Mesenchymal stem cell (in vitro differentiated cells and primary cell): ENCODE measurements around the gene PTGDR2.

Source experiments
- DNase-seq: peaks from one replicate; pipeline ENCODE4 v3.0.0-alpha.2; 2013
- H2AFZ ChIP-seq: one replicate; pipeline ENCODE4 v1.6.1; 2013; ENCODE audit warnings: low read depth, mild to moderate bottlenecking, control low read depth, inconsistent platforms, low read length, moderate library complexity
- H2AK5ac ChIP-seq: 2 replicates; pipeline ENCODE4 v1.6.1; 2013; ENCODE audit warnings: low read length, moderate library complexity, mild to moderate bottlenecking, inconsistent platforms; ENCODE audit not compliant: severe bottlenecking
- H2BK120ac ChIP-seq: one replicate; pipeline ENCODE4 v1.6.1; 2013; ENCODE audit warnings: low read depth, mild to moderate bottlenecking, inconsistent platforms, low read length, moderate library complexity
- H2BK12ac ChIP-seq, 2 experiments: one replicate each; pipeline ENCODE4 v1.6.1; 2013; ENCODE audit warnings: inconsistent platforms in 2 of 2, low read length in 2 of 2, mild to moderate bottlenecking in 2 of 2, moderate library complexity in 2 of 2, control low read depth in 1 of 2
- H2BK15ac ChIP-seq: one replicate; pipeline ENCODE4 v1.6.1; 2013; ENCODE audit warnings: mild to moderate bottlenecking, low read depth, inconsistent platforms; ENCODE audit not compliant: poor library complexity, severe bottlenecking
- H2BK5ac ChIP-seq: 2 replicates; pipeline ENCODE4 v1.6.1; 2013; ENCODE audit warnings: low read depth, mild to moderate bottlenecking, low read length, control low read depth, inconsistent platforms; ENCODE audit not compliant: poor library complexity, severe bottlenecking
- H3K14ac ChIP-seq, 2 experiments: one replicate each; pipeline ENCODE4 v1.6.1; 2013; ENCODE audit warnings: inconsistent platforms in 2 of 2, low read length in 2 of 2, control low read depth in 1 of 2, mild to moderate bottlenecking in 1 of 2, moderate library complexity in 1 of 2
- H3K18ac ChIP-seq, 2 experiments: one replicate each; pipeline ENCODE4 v1.6.1; 2013; ENCODE audit warnings: inconsistent platforms in 2 of 2, low read length in 2 of 2, control low read depth in 1 of 2, low read depth in 1 of 2, mild to moderate bottlenecking in 1 of 2
- H3K23ac ChIP-seq, 2 experiments: one replicate each; pipeline ENCODE4 v1.6.1; 2013; ENCODE audit warnings: inconsistent platforms in 2 of 2, low read length in 2 of 2, mild to moderate bottlenecking in 2 of 2, moderate library complexity in 2 of 2, control low read depth in 1 of 2
- H3K27ac ChIP-seq: 2 replicates; pipeline ENCODE4 v1.5.1; 2013; ENCODE audit warnings: mild to moderate bottlenecking, moderate library complexity, low read length, control low read depth, inconsistent platforms; ENCODE audit not compliant: poor library complexity, severe bottlenecking
- H3K27me3 ChIP-seq, 2 experiments: 2 replicates each; pipeline versions ENCODE4 v1.6.1 to v1.7.0; 2013; ENCODE audit warnings: low read length in 2 of 2, mild to moderate bottlenecking in 2 of 2, moderate library complexity in 2 of 2, control low read depth in 1 of 2, inconsistent platforms in 1 of 2; ENCODE audit not compliant: control insufficient read depth in 1 of 2, insufficient read depth in 1 of 2
- H3K36me3 ChIP-seq, 2 experiments: 2 replicates each; pipeline versions ENCODE4 v1.6.1 to v1.7.0; 2013; ENCODE audit warnings: low read length in 2 of 2, control low read depth in 1 of 2, inconsistent platforms in 1 of 2, low read depth in 1 of 2, mild to moderate bottlenecking in 1 of 2; ENCODE audit not compliant: insufficient read depth in 2 of 2, control insufficient read depth in 1 of 2
- H3K4ac ChIP-seq, 2 experiments: one replicate each; pipeline ENCODE4 v1.6.1; 2013; ENCODE audit warnings: inconsistent platforms in 2 of 2, low read length in 2 of 2, mild to moderate bottlenecking in 2 of 2, moderate library complexity in 2 of 2, control low read depth in 1 of 2, low read depth in 1 of 2
- H3K4me1 ChIP-seq: 2 replicates; pipeline ENCODE4 v1.6.1; 2013; ENCODE audit warnings: low read depth, low read length, control low read depth; ENCODE audit not compliant: control insufficient read depth, insufficient read depth
- H3K4me2 ChIP-seq: 2 replicates; pipeline ENCODE4 v1.6.1; 2013; ENCODE audit warnings: low read length, mild to moderate bottlenecking, inconsistent platforms; ENCODE audit not compliant: poor library complexity, severe bottlenecking
- H3K4me3 ChIP-seq, 2 experiments: 2 replicates each; pipeline versions ENCODE4 v1.5.1 to v1.7.0; 2013; ENCODE audit warnings: low read length in 2 of 2, mild to moderate bottlenecking in 2 of 2, control low read depth in 1 of 2, low read depth in 1 of 2; ENCODE audit not compliant: insufficient read depth in 1 of 2
- H3K79me1 ChIP-seq: replicated peaks from 2 replicates; pipeline ENCODE4 v1.6.1; 2013; ENCODE audit warnings: mild to moderate bottlenecking, control low read depth, low read length, inconsistent platforms; ENCODE audit not compliant: poor library complexity, severe bottlenecking
- H3K9ac ChIP-seq: 2 replicates; pipeline ENCODE4 v1.7.0; 2013; ENCODE audit warnings: mild to moderate bottlenecking, low read length, moderate library complexity
- H3K9me3 ChIP-seq: 2 replicates; pipeline ENCODE4 v1.7.0; 2013; ENCODE audit warnings: mild to moderate bottlenecking, low read length; ENCODE audit not compliant: control insufficient read depth
- H4K8ac ChIP-seq: one replicate; pipeline ENCODE4 v1.6.1; 2013; ENCODE audit warnings: inconsistent platforms, mild to moderate bottlenecking, low read length, moderate library complexity
- H4K91ac ChIP-seq: one replicate; pipeline ENCODE4 v1.6.1; 2013; ENCODE audit warnings: mild to moderate bottlenecking, low read length, inconsistent platforms
- WGBS: methylation state at CpG from one replicate; pipeline ENCODE4 v1.1.7; 2013; ENCODE audit warnings: mixed read lengths; 5-methylcytosine and 5-hydroxymethylcytosine counted together

The PTGDR2 gene

DNA sequence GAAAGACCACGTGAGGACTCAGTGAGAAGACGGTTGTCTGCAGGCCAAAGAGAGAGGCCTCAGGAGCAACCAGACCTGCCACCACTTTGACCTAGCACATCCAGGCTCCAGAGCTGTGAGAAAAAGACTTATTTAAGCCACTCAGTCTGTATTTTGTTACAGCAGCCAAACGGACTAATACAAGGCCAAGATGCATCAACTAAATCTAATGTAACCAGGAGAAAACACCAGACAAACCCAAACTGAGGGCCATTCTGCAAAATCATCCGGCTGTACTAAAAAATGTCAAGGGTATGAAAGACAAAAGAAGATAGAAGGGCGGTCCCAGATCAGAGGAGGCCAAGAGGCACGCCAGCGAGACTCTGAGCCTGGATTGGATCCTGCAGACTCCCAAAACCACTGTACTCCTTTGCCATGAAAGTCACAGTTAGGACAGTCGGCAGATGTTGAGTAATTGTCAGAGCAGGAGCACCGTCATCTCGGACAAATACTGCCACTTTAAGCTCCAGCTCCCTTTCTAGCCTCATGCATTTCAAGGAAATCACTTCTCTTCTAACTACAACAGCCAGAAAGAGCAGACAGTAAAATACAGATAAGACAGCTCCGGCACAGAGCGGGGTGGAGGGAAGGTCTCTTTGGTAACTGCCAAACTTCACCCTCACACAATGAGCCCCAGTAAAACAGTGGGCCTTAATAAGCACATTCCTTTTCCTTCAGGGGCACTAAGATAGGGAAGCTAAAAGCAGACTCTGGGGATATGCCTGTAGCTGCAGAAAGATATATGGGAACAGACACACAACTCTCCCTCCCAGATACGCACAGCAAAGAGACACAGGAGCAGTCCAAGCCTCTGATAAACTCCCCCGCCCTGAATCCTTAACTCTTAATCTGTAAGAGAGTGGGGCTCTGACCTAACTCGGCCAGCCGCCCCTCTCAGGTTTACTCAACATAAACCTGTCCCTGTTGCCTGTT is 8.1 kb upstream of the PTGDR2 start:
- 81% methylated on average over 16 of the region's 16 CpGs for WGBS
- no peak overlapping the region for H4K8ac ChIP-seq

DNA sequence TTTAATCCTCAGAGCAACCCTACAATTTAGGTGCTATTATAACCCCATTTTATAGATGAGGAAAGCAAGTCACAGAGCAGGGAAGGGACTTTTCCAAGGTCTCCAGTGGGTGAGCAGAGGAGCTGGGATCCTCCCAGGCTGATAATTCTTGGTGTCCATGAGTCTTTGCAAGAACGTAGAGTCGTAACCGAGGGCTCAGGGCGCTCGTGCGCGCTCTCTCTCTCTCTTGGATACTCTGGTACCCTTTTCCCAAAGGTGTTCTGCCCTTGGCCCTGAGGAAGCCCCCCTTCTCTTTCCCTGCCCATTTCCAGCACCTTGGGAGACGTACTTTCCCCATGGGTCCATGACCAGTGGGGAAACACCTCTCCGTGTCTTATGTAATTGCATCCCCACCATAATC is 6.4 kb upstream of the PTGDR2 start:
- Histone ChIP-seq H2BK120ac (no peak overlapping the region), H3K36me3 (no peaks in the 10 kb centered on the region), H2AFZ (no peak overlapping the region), H3K79me1 (no peaks in the 10 kb centered on the region), H3K18ac (no peak overlapping the region), H3K9ac (no peak overlapping the region), H2BK5ac (no peak overlapping the region), H3K14ac (no peak overlapping the region), H3K4me1 (peaks cover 12% of the 10 kb centered on the region), H3K27me3 (peaks cover 0 to 19% of the 10 kb centered on the region in 2 experiments), H3K23ac (no peak overlapping the region), H3K4ac (no peak overlapping the region), H2BK15ac (no peak overlapping the region), H4K8ac (no peak overlapping the region), H2AK5ac (no peak overlapping the region), H4K91ac (no peak overlapping the region), H2BK12ac (no peak overlapping the region), H3K4me2 (no peak overlapping the region), H3K9me3 (no peaks in the 10 kb centered on the region), H3K27ac (no peak overlapping the region), H3K4me3 (no peak overlapping the region)
- DNase-seq, result no peak
- WGBS, result 94% methylated on average over 9 of the region's 9 CpGs

More for the DNA sequence above, 8.1 kb upstream of the PTGDR2 start:
- Histone ChIP-seq H2AK5ac (no peak overlapping the region), H3K27ac (no peak overlapping the region), H3K27me3 (peaks cover 0 to 19% of the 10 kb centered on the region in 2 experiments), H3K23ac (no peak overlapping the region), H2BK12ac (no peak overlapping the region), H3K36me3 (no peaks in the 10 kb centered on the region), H2AFZ (no peak overlapping the region), H3K4me1 (peaks cover 16% of the 10 kb centered on the region), H3K79me1 (no peaks in the 10 kb centered on the region), H4K91ac (no peak overlapping the region), H3K4ac (no peak overlapping the region), H2BK15ac (no peak overlapping the region), H2BK5ac (no peak overlapping the region), H3K18ac (no peak overlapping the region), H2BK120ac (no peak overlapping the region), H3K4me3 (no peak overlapping the region), H3K14ac (peak overlapping the region in 1 of 2 experiments; percentile 31), H3K9ac (no peak overlapping the region), H3K4me2 (no peak overlapping the region), H3K9me3 (no peaks in the 10 kb centered on the region)
- DNase-seq, result no peak

GRCh38 chr11:60860943-60861342 is 5.2 kb upstream of the PTGDR2 start:
- no peak for DNase-seq
- Histone ChIP-seq H4K91ac (no peak overlapping the region), H2BK15ac (no peak overlapping the region), H3K27ac (no peak overlapping the region), H3K9me3 (no peaks in the 10 kb centered on the region), H3K36me3 (no peaks in the 10 kb centered on the region), H3K79me1 (no peaks in the 10 kb centered on the region), H3K18ac (no peak overlapping the region), H2BK12ac (no peak overlapping the region), H2AK5ac (no peak overlapping the region), H3K4me3 (no peak overlapping the region), H2AFZ (no peak overlapping the region), H3K14ac (no peak overlapping the region), H2BK5ac (no peak overlapping the region), H3K4me2 (no peak overlapping the region), H3K23ac (no peak overlapping the region), H3K4ac (no peak overlapping the region), H2BK120ac (no peak overlapping the region), H3K9ac (no peak overlapping the region), H3K27me3 (peaks cover 0 to 19% of the 10 kb centered on the region in 2 experiments), H4K8ac (peak overlapping the region; percentile 24), H3K4me1 (peaks cover 9% of the 10 kb centered on the region)
- WGBS, result 88% methylated on average over 7 of the region's 7 CpGs

GRCh38 chr11:60859616-60860250 is 4.0 kb upstream of the PTGDR2 start:
- no peak overlapping the region for H4K91ac ChIP-seq
- H3K18ac ChIP-seq, result no peak overlapping the region
- H2AK5ac ChIP-seq, result no peak overlapping the region
- H2BK120ac ChIP-seq, result no peak overlapping the region
- no peak overlapping the region for H3K4me3 ChIP-seq
- no peak overlapping the region for H2AFZ ChIP-seq
- no peak overlapping the region for H2BK5ac ChIP-seq
- no peak overlapping the region for H3K23ac ChIP-seq
- 86% methylated on average over 14 of the region's 15 CpGs for WGBS
- peaks cover 9% of the 10 kb centered on the region for H3K4me1 ChIP-seq
- no peaks in the 10 kb centered on the region for H3K79me1 ChIP-seq
- no peak overlapping the region for H2BK15ac ChIP-seq
- H2BK12ac ChIP-seq, result no peak overlapping the region
- no peaks in the 10 kb centered on the region for H3K36me3 ChIP-seq
- no peaks in the 10 kb centered on the region for H3K9me3 ChIP-seq
- no peak overlapping the region for H3K4me2 ChIP-seq
- no peak overlapping the region for H3K4ac ChIP-seq
- no peak overlapping the region for H3K9ac ChIP-seq
- no peak overlapping the region for H3K27ac ChIP-seq
- no peak overlapping the region for H3K14ac ChIP-seq
- no peak for DNase-seq
- peaks cover 0 to 13% of the 10 kb centered on the region in 2 experiments for H3K27me3 ChIP-seq
- H4K8ac ChIP-seq, result no peak overlapping the region
